Neural progenitor cell (in vitro differentiated cells): ENCODE data around the gene RRAS2. TPM values are rescaled to one million over a fixed set of nuclear protein-coding genes. Genes with fewer than 3 reads are reported as not detected.

ENCODE experiments used
- DNase-seq: peaks from one replicate; pipeline ENCODE4 v3.0.0-alpha.2; 2016; ENCODE audit warnings: low spot score
- H2AFZ ChIP-seq: fragments of 200-600 bp; sonication (generic); replicated peaks from 2 replicates; pipeline ENCODE4 v1.6.1; 2016; ENCODE audit warnings: antibody characterized with exemption
- H3F3A ChIP-seq: fragments of 200-600 bp; sonication (generic); 2 replicates; pipeline ENCODE4 v1.6.1; 2016; ENCODE audit warnings: antibody characterized with exemption, low read depth
- H3K27ac ChIP-seq: fragments of 200-600 bp; sonication (generic); 2 replicates; pipeline ENCODE4 v1.5.1; 2016; ENCODE audit warnings: mild to moderate bottlenecking
- H3K27me3 ChIP-seq: fragments of 200-600 bp; sonication (generic); 2 replicates; pipeline ENCODE4 v1.6.1; 2016; ENCODE audit warnings: mild to moderate bottlenecking, moderate library complexity
- H3K36me3 ChIP-seq: fragments of 200-600 bp; sonication (generic); 2 replicates; pipeline ENCODE4 v1.5.1; 2016
- H3K4me1 ChIP-seq: fragments of 200-600 bp; sonication (generic); 2 replicates; pipeline ENCODE4 v1.6.1; 2016; ENCODE audit warnings: mixed run types
- H3K4me2 ChIP-seq: fragments of 200-600 bp; sonication (generic); 2 replicates; pipeline ENCODE4 v1.6.1; 2016
- H3K4me3 ChIP-seq: fragments of 200-600 bp; sonication (generic); 2 replicates; pipeline ENCODE4 v1.5.1; 2016
- H3K79me2 ChIP-seq: fragments of 200-600 bp; sonication (generic); 2 replicates; pipeline ENCODE4 v1.6.1; 2016; ENCODE audit warnings: low read depth
- H3K9ac ChIP-seq: fragments of 200-600 bp; sonication (generic); 2 replicates; pipeline ENCODE4 v1.6.1; 2016
- H3K9me3 ChIP-seq: fragments of 200-600 bp; sonication (generic); 2 replicates; pipeline ENCODE4 v1.5.1; 2016; ENCODE audit warnings: low read depth
- H4K20me1 ChIP-seq: fragments of 200-600 bp; sonication (generic); 2 replicates; pipeline ENCODE4 v1.6.1; 2016; ENCODE audit warnings: low read depth
- H3K27ac Mint-ChIP-seq: 3 replicates; pipeline ENCODE4 v1.8.0; 2021; ENCODE audit warnings: mixed read lengths
- H3K27me3 Mint-ChIP-seq: 2 replicates; pipeline ENCODE4 v1.8.0; 2022; ENCODE audit warnings: low read depth, mild to moderate bottlenecking, inconsistent platforms, moderate library complexity, mixed read lengths; ENCODE audit not compliant: insufficient read depth
- H3K36me3 Mint-ChIP-seq: 3 replicates; pipeline ENCODE4 v1.8.0; 2021; ENCODE audit warnings: mixed read lengths
- H3K4me1 Mint-ChIP-seq: 3 replicates; pipeline ENCODE4 v1.8.0; 2021; ENCODE audit warnings: mixed read lengths
- H3K4me3 Mint-ChIP-seq: 3 replicates; pipeline ENCODE4 v1.8.0; 2021; ENCODE audit warnings: mild to moderate bottlenecking, moderate library complexity, mixed read lengths
- H3K9me3 Mint-ChIP-seq: 3 replicates; pipeline ENCODE4 v1.8.0; 2020; ENCODE audit warnings: mixed read lengths
- EZH2 ChIP-seq: fragments of 200-600 bp; sonication (generic); IDR thresholded peaks from 2 replicates; pipeline ENCODE4 v1.6.1; 2017; ENCODE audit warnings: antibody characterized with exemption, mild to moderate bottlenecking, moderate library complexity
- EZH2phosphoT487 ChIP-seq: fragments of 200-600 bp; sonication (generic); IDR thresholded peaks from 2 replicates; pipeline ENCODE4 v1.6.1; 2017; ENCODE audit warnings: antibody characterized with exemption
- total RNA-seq: library from RNA; depleted of rRNA; stranded (reverse); fragments of >200 nt; gene quantifications from 2 replicates; pipeline ENCODE4 v1.2.3, GENCODE V29; 2015; ENCODE audit warnings: low replicate concordance
- TF ChIP-seq, protein P1 (sequence below): fragments of 200-600 bp; sonication (generic); IDR thresholded peaks from 2 replicates; pipeline ENCODE4 v1.5.1; 2017; ENCODE audit warnings: antibody characterized with exemption, mild to moderate bottlenecking

RRAS2 gene
- total RNA-seq, 1 donor from 2014 or later = 129 TPM

GRCh38 chr11:14399087-14399486 lies 40.1 kb upstream of the RRAS2 start:
- Histone ChIP-seq H3K4me2 (no peak overlapping the region), H2AFZ (no peak overlapping the region), H3K9ac (no peak overlapping the region), H3K9me3 (no peaks in the 10 kb centered on the region), H3F3A (no peaks in the 10 kb centered on the region), H3K36me3 (no peaks in the 10 kb centered on the region), H3K4me1 (no peaks in the 10 kb centered on the region), H3K27me3 (no peaks in the 10 kb centered on the region), H3K27ac (no peak overlapping the region), H3K79me2 (no peaks in the 10 kb centered on the region), H4K20me1 (no peaks in the 10 kb centered on the region), H3K4me3 (no peak overlapping the region)
- Mint-ChIP-seq H3K4me1 (no peaks in the 10 kb centered on the region), H3K36me3 (no peaks in the 10 kb centered on the region), H3K27me3 (peaks cover 2% of the 10 kb centered on the region), H3K27ac (no peak overlapping the region), H3K9me3 (no peaks in the 10 kb centered on the region), H3K4me3 (no peak overlapping the region)
- DNase-seq = no peak
- TF ChIP-seq EZH2 (no peak), EZH2phosphoT487 (no peak)
- TF ChIP-seq, protein P1, sequence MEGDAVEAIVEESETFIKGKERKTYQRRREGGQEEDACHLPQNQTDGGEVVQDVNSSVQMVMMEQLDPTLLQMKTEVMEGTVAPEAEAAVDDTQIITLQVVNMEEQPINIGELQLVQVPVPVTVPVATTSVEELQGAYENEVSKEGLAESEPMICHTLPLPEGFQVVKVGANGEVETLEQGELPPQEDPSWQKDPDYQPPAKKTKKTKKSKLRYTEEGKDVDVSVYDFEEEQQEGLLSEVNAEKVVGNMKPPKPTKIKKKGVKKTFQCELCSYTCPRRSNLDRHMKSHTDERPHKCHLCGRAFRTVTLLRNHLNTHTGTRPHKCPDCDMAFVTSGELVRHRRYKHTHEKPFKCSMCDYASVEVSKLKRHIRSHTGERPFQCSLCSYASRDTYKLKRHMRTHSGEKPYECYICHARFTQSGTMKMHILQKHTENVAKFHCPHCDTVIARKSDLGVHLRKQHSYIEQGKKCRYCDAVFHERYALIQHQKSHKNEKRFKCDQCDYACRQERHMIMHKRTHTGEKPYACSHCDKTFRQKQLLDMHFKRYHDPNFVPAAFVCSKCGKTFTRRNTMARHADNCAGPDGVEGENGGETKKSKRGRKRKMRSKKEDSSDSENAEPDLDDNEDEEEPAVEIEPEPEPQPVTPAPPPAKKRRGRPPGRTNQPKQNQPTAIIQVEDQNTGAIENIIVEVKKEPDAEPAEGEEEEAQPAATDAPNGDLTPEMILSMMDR = no peak

- DNase-seq = no peak
- TF ChIP-seq, protein P1 = no peak
- TF ChIP-seq EZH2 (no peak), EZH2phosphoT487 (no peak)
- no peaks in the 10 kb centered on the region for H3K36me3 Mint-ChIP-seq
- no peak overlapping the region for H3K4me2 ChIP-seq
- H3K4me3 Mint-ChIP-seq = no peak overlapping the region
- H3K9ac ChIP-seq = no peak overlapping the region
- H2AFZ ChIP-seq = no peak overlapping the region
- H3K27me3 ChIP-seq = no peaks in the 10 kb centered on the region
- no peaks in the 10 kb centered on the region for H3K4me1 Mint-ChIP-seq
- no peak overlapping the region for H3K4me3 ChIP-seq
- H3K36me3 ChIP-seq = no peaks in the 10 kb centered on the region
- no peaks in the 10 kb centered on the region for H3F3A ChIP-seq
- H3K27ac Mint-ChIP-seq = no peak overlapping the region
- no peaks in the 10 kb centered on the region for H3K9me3 Mint-ChIP-seq
- peaks cover 2% of the 10 kb centered on the region for H3K27me3 Mint-ChIP-seq
- no peaks in the 10 kb centered on the region for H3K79me2 ChIP-seq
- no peak overlapping the region for H3K27ac ChIP-seq
- no peaks in the 10 kb centered on the region for H3K9me3 ChIP-seq
- no peaks in the 10 kb centered on the region for H3K4me1 ChIP-seq
- H4K20me1 ChIP-seq = no peaks in the 10 kb centered on the region
Observed at GRCh38 chr11:14396273-14396672, 37.3 kb upstream of the RRAS2 start.

DNA sequence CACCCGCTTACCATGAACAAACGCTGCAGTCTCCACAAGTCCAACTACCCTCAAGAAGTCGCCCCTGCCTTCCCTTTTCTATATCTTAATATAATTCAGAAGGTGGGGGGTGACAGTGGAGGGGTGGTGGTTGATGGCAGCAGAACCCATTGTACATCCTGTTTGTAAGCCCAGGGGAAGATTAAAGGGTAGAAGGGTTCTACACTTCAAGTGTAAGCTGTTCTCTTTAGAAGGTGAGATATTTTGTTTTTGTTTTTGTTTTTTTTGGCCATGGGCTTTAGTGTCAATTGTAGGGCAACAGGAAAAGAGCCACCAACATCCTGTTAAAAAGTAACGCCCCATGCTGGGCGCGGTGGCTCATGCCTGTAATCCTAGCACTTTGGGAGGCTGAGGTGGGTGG lies 34.9 kb upstream of the RRAS2 start:
- H3K9me3 ChIP-seq = no peaks in the 10 kb centered on the region
- DNase-seq = no peak
- H3K4me3 ChIP-seq = no peak overlapping the region
- no peaks in the 10 kb centered on the region for H3K79me2 ChIP-seq
- no peak overlapping the region for H2AFZ ChIP-seq
- no peaks in the 10 kb centered on the region for H3K4me1 ChIP-seq
- H3K36me3 Mint-ChIP-seq = no peaks in the 10 kb centered on the region
- H3K27me3 Mint-ChIP-seq = peaks cover 2% of the 10 kb centered on the region
- TF ChIP-seq EZH2 (no peak), EZH2phosphoT487 (no peak)
- TF ChIP-seq, protein P1 = no peak
- no peak overlapping the region for H3K4me2 ChIP-seq
- H3K9me3 Mint-ChIP-seq = no peaks in the 10 kb centered on the region
- no peaks in the 10 kb centered on the region for H3K27me3 ChIP-seq
- H4K20me1 ChIP-seq = no peaks in the 10 kb centered on the region
- no peak overlapping the region for H3K9ac ChIP-seq
- H3K27ac ChIP-seq = no peak overlapping the region
- no peak overlapping the region for H3K27ac Mint-ChIP-seq
- no peaks in the 10 kb centered on the region for H3K36me3 ChIP-seq
- no peaks in the 10 kb centered on the region for H3F3A ChIP-seq
- H3K4me1 Mint-ChIP-seq = no peaks in the 10 kb centered on the region
- H3K4me3 Mint-ChIP-seq = peak overlapping the region; percentile 41
